NCI-H1694 (cell line): ENCODE data around the gene NEU2.
"Not testable (repeated sequence)": the region's sequence is repeated elsewhere in the genome, so short reads cannot be mapped to it uniquely, and the experiment has no call there.

Experiments
- DNase-seq: peaks from one replicate; lab custom pipeline; 2025; lab: John Stamatoyannopoulos, UW

Gene NEU2

DNA sequence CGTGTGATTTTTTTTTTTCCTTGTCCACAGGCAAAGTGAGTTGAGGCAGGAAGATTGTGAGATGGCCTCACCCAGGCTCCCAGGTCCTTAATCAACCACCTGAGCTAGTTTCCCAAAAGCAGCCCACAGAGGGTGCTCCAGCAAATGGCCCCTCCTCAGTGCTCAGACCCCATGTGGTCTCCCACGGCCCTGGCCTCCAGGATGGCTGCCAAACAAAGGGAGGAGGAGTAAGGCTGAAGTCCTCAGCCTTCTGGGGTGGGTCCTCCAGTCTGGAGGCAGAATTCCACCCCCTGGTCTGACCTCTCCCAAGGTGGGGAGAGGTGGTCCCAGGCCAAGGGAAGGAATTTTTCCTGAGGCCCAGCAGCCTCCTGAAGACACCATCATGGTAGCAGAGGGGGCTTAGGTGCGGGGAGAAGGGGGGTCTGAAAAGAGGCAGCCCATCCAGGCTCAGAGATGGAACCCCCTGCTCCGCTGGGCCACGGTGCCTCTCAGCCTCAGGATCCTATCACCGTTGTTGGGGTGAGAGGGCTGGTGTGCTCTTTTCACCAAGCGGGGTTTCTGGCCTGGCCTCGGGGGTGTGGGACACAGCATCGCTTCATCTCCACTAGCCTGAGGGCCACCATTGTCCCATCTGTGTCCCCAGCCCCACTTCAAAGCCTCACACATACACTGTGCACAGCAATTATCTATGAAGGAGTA lies 21.8 kb upstream of the NEU2 start:
- no peak for DNase-seq

- no peak for DNase-seq
Measured at GRCh38 chr2:233011268-233011650, 21.2 kb upstream of the NEU2 start.

- DNase-seq: no peak
Measured at GRCh38 chr2:233011702-233012131, 20.8 kb upstream of the NEU2 start.

GRCh38 chr2:233012301-233012971 lies 20.0 kb upstream of the NEU2 start:
- DNase-seq: no peak

GRCh38 chr2:233013027-233013461 lies 19.4 kb upstream of the NEU2 start, which contains the start of gene NGEF:
Gene NGEF (minus strand): TSS chr2:233013256. CDS start chr2:232974890, 38,366 bp downstream.
- DNase-seq: no peak

DNA sequence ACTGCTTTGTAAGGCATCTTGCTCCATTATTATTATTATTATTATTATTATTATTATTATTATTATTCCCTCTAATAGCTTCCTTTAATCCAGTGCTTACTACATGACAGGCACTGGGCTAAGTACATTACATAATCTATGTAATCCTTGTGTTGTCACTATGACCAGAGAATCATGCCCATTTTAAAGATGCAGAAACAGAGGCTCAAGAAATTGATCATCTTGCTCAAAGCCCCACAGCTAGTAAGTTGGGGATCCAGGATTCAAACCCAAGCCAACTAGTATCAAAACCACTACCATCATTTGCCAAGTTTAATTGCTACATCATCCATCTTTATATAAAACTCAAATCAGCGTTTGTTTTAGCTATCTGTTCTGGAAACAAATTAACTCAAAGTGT lies 18.8 kb upstream of the NEU2 start:
- no peak for DNase-seq

DNA sequence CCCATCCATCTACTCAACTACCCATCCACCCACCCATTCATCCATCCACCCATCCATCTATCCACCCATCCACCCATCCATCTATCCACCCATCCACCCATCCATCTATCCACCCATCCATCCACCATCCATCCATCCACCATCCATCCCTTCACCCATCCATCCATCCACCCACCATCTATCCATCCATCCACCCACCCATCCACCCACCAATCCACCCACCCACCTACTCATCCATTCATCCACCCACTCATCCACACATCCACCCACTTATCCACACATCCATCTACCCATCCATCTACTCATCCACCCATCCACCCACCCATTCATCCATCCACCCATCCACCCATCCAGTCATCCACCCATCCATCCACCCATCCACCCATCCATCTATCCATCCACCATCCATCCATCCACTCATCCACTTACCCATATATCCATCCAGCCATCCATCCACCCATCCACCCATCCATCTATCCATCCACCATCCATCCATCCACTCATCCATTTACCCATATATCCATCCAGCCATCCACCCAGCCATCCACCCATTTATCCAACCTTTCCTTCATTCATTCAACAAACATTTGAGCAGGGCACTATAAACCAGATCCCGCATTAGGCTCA lies 17.3 kb upstream of the NEU2 start:
- no peak for DNase-seq

DNA sequence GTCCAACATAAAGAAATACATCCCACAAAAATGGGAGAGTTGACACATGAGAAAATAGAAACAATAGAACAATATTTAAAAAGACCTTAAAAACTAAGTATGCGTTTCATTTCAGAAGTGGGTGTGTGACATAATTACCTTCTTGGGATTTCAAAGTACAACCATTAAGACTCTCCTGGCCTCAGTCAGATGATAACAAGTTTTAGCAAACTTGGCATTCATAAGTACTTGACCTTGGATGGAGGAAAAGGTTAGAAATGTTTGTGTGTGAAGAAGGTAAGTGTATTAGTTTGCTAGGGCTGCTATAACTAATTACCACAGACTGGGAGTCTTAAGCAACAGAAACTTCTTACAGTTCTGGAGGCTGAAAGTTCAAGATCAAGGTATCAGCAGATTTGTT lies 14.5 kb upstream of the NEU2 start:
- DNase-seq: no peak

DNA sequence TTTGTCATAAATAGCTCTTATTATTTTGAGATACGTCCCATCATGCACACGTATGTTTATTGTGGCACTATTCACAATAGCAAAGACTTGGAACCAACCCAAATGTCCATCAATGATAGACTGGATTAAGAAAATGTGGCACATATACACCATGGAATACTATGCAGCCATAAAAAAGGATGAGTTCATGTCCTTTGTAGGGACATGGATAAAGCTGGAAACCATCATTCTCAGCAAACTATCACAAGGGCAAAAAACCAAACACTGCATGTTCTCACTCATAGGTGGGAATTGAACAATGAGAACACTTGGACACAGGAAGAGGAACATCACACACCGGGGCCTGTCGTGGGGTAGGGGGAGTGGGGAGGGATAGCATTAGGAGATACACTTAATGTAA lies 12.9 kb upstream of the NEU2 start:
- DNase-seq: not testable (repeated sequence)

DNA sequence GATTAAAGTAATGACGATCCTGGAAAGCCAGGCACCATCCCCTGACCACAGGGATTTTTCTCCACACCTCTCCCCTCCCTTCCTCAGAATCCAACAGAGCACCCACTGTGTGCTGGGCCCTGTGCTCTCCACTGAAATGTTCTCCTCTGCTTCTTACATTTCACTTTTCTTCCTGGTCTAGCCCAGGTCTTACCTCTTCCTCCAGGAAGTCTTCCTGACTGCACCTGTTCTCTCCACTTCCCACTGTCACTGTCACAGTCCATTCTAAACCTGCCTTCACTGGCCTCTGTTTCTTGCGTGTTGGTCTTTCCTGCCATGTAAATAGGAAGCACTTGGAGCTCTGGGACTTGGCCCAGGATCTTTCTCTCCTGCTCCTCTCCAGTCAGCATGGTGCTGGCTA lies 12.0 kb upstream of the NEU2 start:
- DNase-seq: no peak

GRCh38 chr2:233021771-233022170 lies 10.7 kb upstream of the NEU2 start:
- no peak for DNase-seq

DNA sequence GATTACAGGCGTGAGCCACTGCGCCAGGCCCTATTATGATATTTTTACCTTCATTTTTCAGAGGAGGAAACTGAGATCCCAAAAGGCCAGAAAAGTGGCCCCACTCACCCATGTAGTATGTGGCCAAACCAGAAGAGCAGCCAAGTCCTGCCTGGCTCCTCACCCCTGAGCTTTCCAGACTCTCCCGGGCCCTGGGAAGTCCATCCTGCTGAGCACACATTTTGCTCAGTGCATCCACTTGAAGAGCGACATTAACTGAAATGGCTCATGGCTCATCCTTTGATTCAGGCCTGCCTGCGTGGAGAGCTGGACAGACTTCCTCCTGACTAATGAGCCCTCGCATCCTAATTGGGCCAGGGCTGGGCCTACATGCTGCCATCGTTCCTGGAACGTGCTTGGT lies 9.9 kb upstream of the NEU2 start:
- no peak for DNase-seq

- no peak for DNase-seq
Measured at GRCh38 chr2:233023007-233023760, 9.3 kb upstream of the NEU2 start.

DNA sequence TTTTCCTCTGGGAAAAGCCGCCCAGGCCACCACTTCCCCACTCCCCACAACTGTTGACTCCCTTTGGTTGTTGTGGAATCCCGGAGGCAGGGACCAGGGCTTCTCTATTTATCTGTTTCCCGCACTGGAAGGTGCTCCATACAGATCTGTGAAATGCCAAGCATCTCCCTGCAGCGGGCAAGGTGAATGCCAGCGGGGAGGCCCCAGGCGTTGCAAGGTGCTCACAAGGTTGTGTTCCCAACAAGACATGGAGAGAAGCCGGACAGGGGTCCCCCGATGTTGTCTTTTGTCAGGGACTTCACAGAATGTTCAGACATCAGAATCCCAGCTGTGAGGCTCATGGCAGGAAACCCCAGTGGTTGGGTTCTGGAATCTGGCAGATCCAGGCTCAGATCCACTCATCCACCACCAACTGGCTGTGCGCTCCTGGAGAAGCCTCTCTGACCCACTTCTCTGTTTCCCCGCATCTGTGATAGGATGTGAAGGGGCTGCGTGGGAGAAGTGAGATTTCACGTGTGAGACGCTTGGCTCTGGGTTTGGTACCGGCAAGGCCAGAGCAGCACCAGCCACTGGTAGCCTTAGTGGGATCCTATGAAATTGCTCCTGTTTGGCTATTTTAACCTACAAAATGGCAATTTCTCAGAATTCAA lies 8.6 kb upstream of the NEU2 start:
- no peak for DNase-seq

- no peak for DNase-seq
Measured at GRCh38 chr2:233025706-233026105, 6.8 kb upstream of the NEU2 start.

DNA sequence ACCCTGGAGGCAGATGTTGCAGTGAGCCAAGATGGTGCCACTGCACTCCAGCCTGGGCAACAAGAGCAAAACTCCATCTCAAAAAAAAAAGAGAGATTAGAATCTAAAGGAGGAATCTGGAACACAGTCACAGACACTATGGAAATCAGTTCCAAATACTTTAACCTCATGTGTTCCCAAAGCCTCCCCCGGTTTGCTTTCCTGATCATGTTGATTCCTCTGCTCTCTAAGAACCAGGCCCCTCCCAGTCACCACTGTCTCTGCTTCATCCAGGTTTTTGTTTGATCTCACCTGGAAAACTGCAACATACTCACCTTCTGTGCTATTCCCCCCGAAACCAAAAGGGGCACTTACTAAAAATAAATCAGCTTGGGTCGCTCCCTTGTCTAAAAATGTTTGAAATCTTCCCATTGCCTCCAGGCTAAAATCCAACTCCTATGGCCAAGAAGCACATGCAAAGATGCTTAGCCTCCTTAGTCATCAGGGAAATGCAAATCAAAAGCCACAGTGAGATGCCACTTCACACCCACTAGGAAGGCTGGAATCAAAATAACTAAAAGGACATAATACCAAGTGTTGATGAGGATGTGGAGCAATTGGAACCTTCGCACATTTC lies 6.2 kb upstream of the NEU2 start:
- no peak for DNase-seq

DNA sequence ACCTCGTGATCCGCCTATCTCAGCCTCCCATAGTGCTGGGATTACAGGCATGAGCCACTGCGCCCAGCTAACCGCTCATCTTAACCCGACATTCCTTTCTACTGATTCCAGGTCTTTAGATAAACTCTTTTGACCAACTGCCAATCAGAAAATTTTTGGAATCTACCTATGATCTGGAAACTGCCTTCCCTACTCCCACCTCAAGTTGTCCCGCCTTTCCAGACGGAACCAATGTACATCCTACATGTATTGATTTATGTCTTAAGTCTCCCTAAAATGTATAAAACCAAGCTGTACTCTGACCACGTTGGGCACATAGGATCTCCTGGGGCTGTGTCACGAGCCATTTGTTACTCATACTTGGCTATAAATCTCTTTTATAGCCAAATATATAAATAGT lies 3.2 kb upstream of the NEU2 start:
- DNase-seq: no peak

DNA sequence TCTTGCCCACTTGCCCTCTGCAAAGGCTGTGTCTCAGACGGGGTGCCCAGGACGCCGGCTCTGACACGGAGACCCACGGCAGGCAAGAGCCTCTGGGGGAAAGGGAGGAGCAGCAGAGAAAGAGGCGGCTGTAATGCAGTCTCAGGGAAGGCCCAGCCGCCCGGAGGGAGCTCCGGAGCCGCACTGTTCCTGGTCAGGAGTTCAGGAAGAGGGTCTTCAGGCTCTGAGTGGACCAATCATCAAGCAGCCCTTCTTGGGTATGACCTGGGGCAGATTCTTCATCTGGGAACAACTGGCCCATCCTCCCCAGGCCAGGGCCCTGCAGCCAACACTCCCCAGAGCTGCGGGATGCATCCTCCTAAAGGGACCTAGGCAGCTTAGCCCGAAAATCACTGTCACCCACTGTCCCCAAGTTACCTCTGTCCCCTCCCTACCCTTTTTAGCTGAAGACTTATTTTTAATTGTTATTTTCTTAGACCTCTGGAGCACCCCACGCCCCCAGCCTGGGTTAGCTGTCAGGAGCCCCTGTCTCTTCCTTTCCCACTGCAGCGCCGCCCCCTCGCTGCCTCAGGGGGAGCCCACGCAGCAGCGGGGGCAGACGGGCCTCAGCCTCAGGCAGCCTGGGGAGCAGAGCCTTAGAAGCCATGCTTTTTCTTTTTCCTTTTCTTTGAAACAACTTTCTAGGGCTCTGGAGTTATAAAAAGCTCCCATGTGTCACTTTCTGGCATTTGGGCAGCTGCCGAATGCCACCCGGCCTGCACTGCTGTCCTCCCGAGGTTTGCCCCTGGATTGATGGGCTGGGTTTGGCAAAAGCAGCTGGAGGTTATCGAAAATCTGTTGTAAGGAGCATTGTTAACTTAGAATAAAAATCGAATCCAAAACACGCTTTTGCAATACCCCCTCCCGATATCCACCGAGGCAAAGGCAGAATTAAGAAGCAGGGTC lies 644 bp upstream of the NEU2 start:
- no peak for DNase-seq

- no peak for DNase-seq
Measured at GRCh38 chr2:233033672-233034071, 1.2 kb downstream of the NEU2 start.

GRCh38 chr2:233034091-233034882 lies 1.8 kb downstream of the NEU2 start:
- DNase-seq: no peak
